GM18502 (cell line): ENCODE results near the gene HCLS1.
A peak's percentile ranks its signal among the peaks of the same experiment; 100 is the strongest.

Experiments
- ATAC-seq: cut with Tn5 transposase; IDR thresholded peaks from one replicate; pipeline ENCODE4 v1.9.1; 2021; ENCODE audit warnings: mild to moderate bottlenecking; ENCODE audit not compliant: unreplicated experiment, poor library complexity

The HCLS1 gene

GRCh38 chr3:121658716-121659435, 1.8 kb downstream of the HCLS1 start:
- ATAC-seq, result no peak

GRCh38 chr3:121654493-121655385, 6.0 kb downstream of the HCLS1 start:
- ATAC-seq, result peak; percentile 83

GRCh38 chr3:121651684-121652083, 9.0 kb downstream of the HCLS1 start:
- ATAC-seq, result no peak

- no peak for ATAC-seq
Measured at GRCh38 chr3:121649645-121650044, 11.1 kb downstream of the HCLS1 start.

GRCh38 chr3:121648219-121648958, 12.3 kb downstream of the HCLS1 start:
- ATAC-seq, result no peak

- no peak for ATAC-seq
Measured at GRCh38 chr3:121645054-121645453, 15.6 kb downstream of the HCLS1 start.

GRCh38 chr3:121642601-121643314, 17.9 kb downstream of the HCLS1 start:
- no peak for ATAC-seq

- ATAC-seq, result no peak
Measured at GRCh38 chr3:121641127-121641526, 19.6 kb downstream of the HCLS1 start.

GRCh38 chr3:121637922-121638321, 22.8 kb downstream of the HCLS1 start:
- ATAC-seq, result no peak

GRCh38 chr3:121630355-121630754, 30.3 kb downstream of the HCLS1 start:
- ATAC-seq, result no peak

- no peak for ATAC-seq
Measured at GRCh38 chr3:121629601-121630000, 31.1 kb downstream of the HCLS1 start.

GRCh38 chr3:121627622-121628021, 33.1 kb downstream of the HCLS1 start:
- ATAC-seq, result no peak

- ATAC-seq, result no peak
Measured at GRCh38 chr3:121627211-121627610, 33.5 kb downstream of the HCLS1 start.

GRCh38 chr3:121626495-121626894, 34.2 kb downstream of the HCLS1 start:
- ATAC-seq, result no peak

GRCh38 chr3:121624147-121624899, 36.4 kb downstream of the HCLS1 start:
- ATAC-seq, result no peak

GRCh38 chr3:121621491-121621890, 39.2 kb downstream of the HCLS1 start:
- ATAC-seq, result no peak

- ATAC-seq, result no peak
Measured at GRCh38 chr3:121619691-121620090, 41.0 kb downstream of the HCLS1 start.

GRCh38 chr3:121606106-121606505, 54.6 kb downstream of the HCLS1 start:
- no peak for ATAC-seq

- no peak for ATAC-seq
Measured at GRCh38 chr3:121604759-121605158, 55.9 kb downstream of the HCLS1 start.
